ENCODE measurements around the gene EP400.

DNA sequence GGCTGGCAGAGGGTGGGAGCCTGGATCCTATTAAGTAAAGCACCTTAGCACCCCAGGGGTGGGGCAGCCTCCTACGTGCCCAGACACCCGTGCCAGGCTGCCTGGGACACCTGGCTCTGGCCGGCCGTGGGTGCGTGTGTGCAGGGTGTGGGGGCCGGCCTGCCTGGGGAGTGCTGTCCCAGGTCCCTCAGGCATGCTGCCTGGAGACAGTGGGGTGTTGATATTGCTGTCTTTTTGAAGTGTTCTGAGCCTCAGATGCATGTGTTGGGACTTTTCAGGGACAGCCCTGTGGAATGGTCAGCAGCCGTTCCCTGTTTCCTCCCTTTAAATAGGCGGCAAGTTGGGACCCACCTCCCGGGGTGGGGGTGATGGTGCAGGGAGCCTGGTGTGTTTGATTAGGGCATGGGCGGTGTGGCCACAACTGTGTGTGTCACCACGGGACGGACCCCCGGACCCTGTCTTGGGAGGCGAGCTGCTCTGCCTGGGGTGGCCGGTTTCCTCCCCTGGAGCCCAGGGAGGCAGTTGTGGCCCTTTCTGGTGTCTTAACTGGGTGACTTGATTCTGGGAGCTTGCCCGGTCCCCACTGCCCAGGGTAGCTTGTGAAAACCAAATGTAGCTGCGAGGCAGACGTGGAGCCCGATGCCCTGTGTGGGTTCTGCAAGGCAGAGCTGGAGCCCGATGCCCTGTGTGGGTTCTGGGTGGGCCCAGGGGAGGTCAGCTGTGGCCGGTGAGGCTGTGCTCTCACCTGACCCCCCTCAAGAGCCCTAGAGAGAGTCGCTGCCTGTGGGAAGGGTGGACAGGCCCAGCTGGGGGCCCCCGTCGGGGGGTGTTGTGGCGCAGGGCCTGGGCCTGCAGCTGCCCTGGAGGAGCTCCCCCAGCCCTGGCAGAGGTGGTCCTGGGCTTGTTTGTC is 47.2 kb upstream of the EP400 start:
- TF ChIP-seq TAF1 (IDR thresholded peaks at IDR 0.05; ENCODE audit: borderline replicate concordance, low read depth, low read length) (no peak), POLR2AphosphoS5 (IDR thresholded peaks at IDR 0.05; ENCODE audit: low read depth, low read length) (no peak)
